Peyer's patch (tissue), 4 donors: ENCODE results near the gene CCDC196. TPM values are rescaled to one million over a fixed set of nuclear protein-coding genes. Genes with fewer than 3 reads are reported as not detected.
"Not testable (repeated sequence)": the region's sequence is repeated elsewhere in the genome, so short reads cannot be mapped to it uniquely, and the experiment has no call there.

Experiments used
- DNase-seq, 3 donors: peaks; one replicate each; pipeline ENCODE4 v3.0.0-alpha.2; 2017 to 2019
- H3K27ac ChIP-seq, 4 donors: fragments of 200-600 bp; sonication (generic); one replicate each; pipeline ENCODE4 v1.5.1; 2016 to 2019
- H3K27me3 ChIP-seq, 2 donors: fragments of 200-600 bp; sonication (generic); one replicate each; pipeline ENCODE4 v1.5.1; 2019
- H3K36me3 ChIP-seq, 3 donors: fragments of 200-600 bp; sonication (generic); one replicate each; pipeline ENCODE4 v1.5.1; 2016 to 2019
- H3K4me1 ChIP-seq, 4 donors: fragments of 200-600 bp; sonication (generic); one replicate each; pipeline ENCODE4 v1.5.1; 2016 to 2019
- H3K4me3 ChIP-seq, 4 donors: fragments of 200-600 bp; sonication (generic); 1 replicate in 3 of 4; 2 replicates in 1 of 4; pipeline ENCODE4 v1.5.1; 2016 to 2019; ENCODE audit warnings: mild to moderate bottlenecking in 1 of 4
- H3K9me3 ChIP-seq, 4 donors: fragments of 200-600 bp; sonication (generic); one replicate each; pipeline ENCODE4 v1.5.1; 2016 to 2019; ENCODE audit warnings: mild to moderate bottlenecking in 1 of 4
- POLR2A ChIP-seq, 2 donors: fragments of 450-650 bp; IDR thresholded peaks; one replicate each; pipeline ENCODE4 v1.5.1; 2017; ENCODE audit warnings: antibody characterized with exemption in 2 of 2, mild to moderate bottlenecking in 2 of 2, moderate library complexity in 2 of 2
- total RNA-seq, 4 donors: library from RNA; depleted of rRNA; stranded (reverse); fragments of >200 nt; gene quantifications; one replicate each; pipeline ENCODE4 v1.1.0, GENCODE V29; 2016
- TF ChIP-seq, protein P1 (sequence below), 6 experiments: fragments of 450-650 bp in 4 of 6; fragments of 200-600 bp in 2 of 6; sonication (generic) in 1 of 6; IDR thresholded peaks; one replicate each; pipeline ENCODE4 v1.5.1; 2017 to 2019; ENCODE audit warnings: antibody characterized with exemption in 6 of 6, mild to moderate bottlenecking in 3 of 6, moderate library complexity in 1 of 6

CCDC196 gene
- total RNA-seq, 4 donors from 2014 or later: not detected

DNA sequence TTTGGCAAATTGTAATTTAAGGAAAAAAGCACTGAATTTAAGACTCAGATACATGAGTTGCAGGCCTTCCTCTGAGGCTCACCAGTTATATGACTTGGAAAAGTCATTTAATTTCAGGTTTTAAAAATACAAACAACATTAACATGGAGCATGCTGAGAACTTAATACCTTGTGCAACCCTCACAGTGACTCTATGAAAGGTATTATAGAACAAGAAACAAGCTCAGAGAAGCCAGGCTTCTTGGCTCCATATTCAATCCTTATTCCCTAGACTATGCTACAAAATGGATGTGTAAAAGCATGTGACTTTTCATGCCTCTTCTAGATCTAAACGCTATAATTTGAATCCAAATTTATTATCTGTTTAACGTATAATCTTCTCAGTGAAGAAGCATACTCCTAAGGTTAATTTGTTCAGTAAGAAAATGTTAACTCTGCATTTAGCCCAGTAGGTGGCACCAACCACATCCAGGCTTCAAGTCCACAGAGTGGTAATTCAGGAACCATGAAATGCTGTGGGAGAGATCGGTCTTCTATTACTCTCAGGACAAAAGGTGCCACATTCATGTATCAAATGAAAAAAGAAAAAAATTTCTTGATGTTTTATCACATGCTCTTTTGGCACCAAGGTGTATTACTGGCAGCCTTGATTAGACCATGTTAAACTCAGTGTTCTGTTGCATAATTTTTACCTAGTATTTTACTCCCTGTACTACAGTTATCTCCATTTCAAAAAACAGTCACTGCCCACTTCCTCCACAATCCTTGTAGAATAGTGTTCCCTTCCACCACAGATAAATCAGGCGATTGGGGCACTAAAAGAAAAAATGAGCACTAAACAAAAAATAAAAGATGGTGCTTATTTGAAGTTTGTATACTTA, 9.3 kb downstream of the CCDC196 start:
- Histone ChIP-seq H3K4me3 (peak overlapping the region in 1 of 4 donors; percentile 18), H3K4me1 (peaks cover 0 to 5% (median 0%) of the 10 kb centered on the region in 4 donors), H3K36me3 (no peaks in the 10 kb centered on the region), H3K9me3 (no peaks in the 10 kb centered on the region), H3K27me3 (no peaks in the 10 kb centered on the region), H3K27ac (no peak overlapping the region)
- no peak for TF ChIP-seq POLR2A (IDR thresholded peaks at IDR 0.05)
- TF ChIP-seq, protein P1, sequence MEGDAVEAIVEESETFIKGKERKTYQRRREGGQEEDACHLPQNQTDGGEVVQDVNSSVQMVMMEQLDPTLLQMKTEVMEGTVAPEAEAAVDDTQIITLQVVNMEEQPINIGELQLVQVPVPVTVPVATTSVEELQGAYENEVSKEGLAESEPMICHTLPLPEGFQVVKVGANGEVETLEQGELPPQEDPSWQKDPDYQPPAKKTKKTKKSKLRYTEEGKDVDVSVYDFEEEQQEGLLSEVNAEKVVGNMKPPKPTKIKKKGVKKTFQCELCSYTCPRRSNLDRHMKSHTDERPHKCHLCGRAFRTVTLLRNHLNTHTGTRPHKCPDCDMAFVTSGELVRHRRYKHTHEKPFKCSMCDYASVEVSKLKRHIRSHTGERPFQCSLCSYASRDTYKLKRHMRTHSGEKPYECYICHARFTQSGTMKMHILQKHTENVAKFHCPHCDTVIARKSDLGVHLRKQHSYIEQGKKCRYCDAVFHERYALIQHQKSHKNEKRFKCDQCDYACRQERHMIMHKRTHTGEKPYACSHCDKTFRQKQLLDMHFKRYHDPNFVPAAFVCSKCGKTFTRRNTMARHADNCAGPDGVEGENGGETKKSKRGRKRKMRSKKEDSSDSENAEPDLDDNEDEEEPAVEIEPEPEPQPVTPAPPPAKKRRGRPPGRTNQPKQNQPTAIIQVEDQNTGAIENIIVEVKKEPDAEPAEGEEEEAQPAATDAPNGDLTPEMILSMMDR (IDR thresholded peaks at IDR 0.05): peak in 5 of 6 experiments; percentile 16 to 80 (median 68)
- peak in 2 of 3 donors; percentile 22 to 66 for DNase-seq

GRCh38 chr14:66496188-66496807, 10.1 kb downstream of the CCDC196 start:
- TF ChIP-seq, protein P1 (IDR thresholded peaks at IDR 0.05): no peak
- no peak for TF ChIP-seq POLR2A (IDR thresholded peaks at IDR 0.05)
- no peak overlapping the region for H3K27ac ChIP-seq
- H3K27me3 ChIP-seq: no peaks in the 10 kb centered on the region
- H3K36me3 ChIP-seq: no peaks in the 10 kb centered on the region
- H3K4me3 ChIP-seq: no peak overlapping the region
- no peaks in the 10 kb centered on the region for H3K9me3 ChIP-seq
- peaks cover 0 to 5% (median 0%) of the 10 kb centered on the region in 4 donors for H3K4me1 ChIP-seq
- no peak for DNase-seq

GRCh38 chr14:66496911-66497310, 10.7 kb downstream of the CCDC196 start:
- Histone ChIP-seq H3K27me3 (no peaks in the 10 kb centered on the region), H3K27ac (no peak overlapping the region), H3K4me3 (no peak overlapping the region), H3K9me3 (no peaks in the 10 kb centered on the region), H3K4me1 (peaks cover 0 to 5% (median 0%) of the 10 kb centered on the region in 4 donors), H3K36me3 (no peaks in the 10 kb centered on the region)
- TF ChIP-seq POLR2A (IDR thresholded peaks at IDR 0.05): no peak
- TF ChIP-seq, protein P1 (IDR thresholded peaks at IDR 0.05): no peak
- no peak for DNase-seq

GRCh38 chr14:66498311-66498710, 12.1 kb downstream of the CCDC196 start:
- no peaks in the 10 kb centered on the region for H3K36me3 ChIP-seq
- TF ChIP-seq, protein P1 (IDR thresholded peaks at IDR 0.05): no peak
- TF ChIP-seq POLR2A (IDR thresholded peaks at IDR 0.05): no peak
- no peak for DNase-seq
- no peak overlapping the region for H3K4me3 ChIP-seq
- H3K27me3 ChIP-seq: no peaks in the 10 kb centered on the region
- H3K9me3 ChIP-seq: no peaks in the 10 kb centered on the region
- H3K4me1 ChIP-seq: peaks cover 0 to 5% (median 0%) of the 10 kb centered on the region in 4 donors
- H3K27ac ChIP-seq: no peak overlapping the region

- no peaks in the 10 kb centered on the region for H3K4me1 ChIP-seq
- no peaks in the 10 kb centered on the region for H3K27me3 ChIP-seq
- no peak for TF ChIP-seq POLR2A (IDR thresholded peaks at IDR 0.05)
- TF ChIP-seq, protein P1 (IDR thresholded peaks at IDR 0.05): no peak
- no peak overlapping the region for H3K27ac ChIP-seq
- no peak overlapping the region for H3K4me3 ChIP-seq
- no peaks in the 10 kb centered on the region for H3K9me3 ChIP-seq
- no peak for DNase-seq
- H3K36me3 ChIP-seq: no peaks in the 10 kb centered on the region
Measured at GRCh38 chr14:66501592-66501991, 15.4 kb downstream of the CCDC196 start.

GRCh38 chr14:66502836-66503235, 16.7 kb downstream of the CCDC196 start:
- not testable (repeated sequence) for DNase-seq, H3K36me3 ChIP-seq, H3K27ac ChIP-seq, H3K9me3 ChIP-seq, H3K4me1 ChIP-seq, H3K27me3 ChIP-seq, H3K4me3 ChIP-seq
